HT1080 (cell line): Measurements from ENCODE around the gene MRPL50. TPM values are rescaled to one million over a fixed set of nuclear protein-coding genes. Genes with fewer than 3 reads are reported as not detected.

Source experiments
- DNase-seq: peaks from one replicate; pipeline ENCODE4 v3.0.0-alpha.2; 2015; ENCODE audit warnings: low read depth
- polyA plus RNA-seq, 2 experiments: library from polyadenylated mRNA; depleted of rRNA; stranded (reverse); fragments of >200 nt; gene quantifications; 2 replicates each; pipeline ENCODE4 v1.2.3, GENCODE V29; 2015
- total RNA-seq: library from RNA; depleted of rRNA; stranded (reverse); fragments of >200 nt; shearing (Covaris generic); gene quantifications from 2 replicates; pipeline ENCODE4 v1.2.3, GENCODE V29; 2014; rRNA removed

Gene MRPL50
- total RNA-seq, result 23.0 and 25.2 TPM in 2 replicates
- polyA plus RNA-seq (2015; cell fraction: cytosol; rRNA removed), result 15.7 and 16.1 TPM in 2 replicates
- polyA plus RNA-seq (2015; cell fraction: nucleus; rRNA removed), result 14.8 and 15.3 TPM in 2 replicates

- peak; percentile 99 for DNase-seq
These were observed at the start of gene MRPL50, which contains the start of gene ZNF189 for GRCh38 chr9:101398068-101398929. Gene MRPL50 (minus strand): TSS chr9:101398618. CDS start chr9:101398592, 26 bp downstream. Gene ZNF189 (plus strand): TSS chr9:101398851. CDS start chr9:101399157, 306 bp downstream.

GRCh38 chr9:101446732-101447131, 48.3 kb upstream of the MRPL50 start:
- no peak for DNase-seq

- no peak for DNase-seq
These were observed 47.1 kb upstream of the MRPL50 start for GRCh38 chr9:101445353-101446029.

DNA sequence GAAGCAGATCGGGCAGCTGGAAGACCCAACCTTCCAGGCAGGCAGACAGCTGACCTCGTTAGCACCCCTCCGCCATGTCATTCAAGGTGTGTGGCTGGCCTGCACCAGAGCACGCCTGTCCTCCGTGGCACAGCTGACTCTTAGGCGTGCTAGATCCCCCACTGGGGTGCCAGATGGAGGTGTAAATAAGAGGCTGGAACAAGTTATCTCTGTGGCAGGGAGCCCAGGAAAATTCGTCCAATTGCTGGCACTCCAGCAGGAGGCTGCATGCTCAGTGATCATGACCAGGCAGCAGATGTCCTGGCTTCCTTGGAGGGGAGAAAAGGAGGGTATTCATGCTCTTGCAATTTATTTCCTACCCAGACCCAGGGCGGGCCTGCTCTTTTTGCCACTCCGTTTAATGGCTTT, 45.0 kb upstream of the MRPL50 start:
- DNase-seq, result no peak

- DNase-seq, result no peak
These were observed 44.3 kb upstream of the MRPL50 start for GRCh38 chr9:101442736-101443135.

- no peak for DNase-seq
These were observed 43.9 kb upstream of the MRPL50 start for GRCh38 chr9:101442318-101442717.

GRCh38 chr9:101440714-101441230, 42.4 kb upstream of the MRPL50 start:
- DNase-seq, result no peak

GRCh38 chr9:101438523-101438922, 40.1 kb upstream of the MRPL50 start:
- no peak for DNase-seq

- no peak for DNase-seq
These were observed 39.4 kb upstream of the MRPL50 start for GRCh38 chr9:101437806-101438232.

DNA sequence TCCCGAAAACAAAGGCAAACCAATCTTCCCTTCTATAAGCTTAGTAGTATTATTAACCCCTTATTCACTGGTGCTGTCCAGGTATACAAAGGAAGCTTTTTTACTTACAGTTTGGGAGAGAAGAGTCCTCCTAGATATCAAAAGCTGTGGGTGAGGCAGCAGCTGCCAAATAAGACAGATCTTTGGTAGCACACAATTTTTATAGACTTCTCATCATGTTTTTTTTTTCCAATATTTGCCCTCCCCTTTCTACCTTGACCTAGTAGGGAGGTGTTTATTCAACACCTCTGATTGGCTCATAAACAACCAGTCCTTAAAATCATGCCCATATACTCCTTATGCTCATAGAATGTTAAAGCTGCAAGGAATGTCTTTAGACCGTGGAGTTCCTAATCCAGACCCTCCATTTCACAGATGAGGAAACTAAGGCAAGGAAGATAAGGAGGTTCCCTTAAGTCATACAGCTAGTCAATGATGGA, 37.2 kb upstream of the MRPL50 start, which contains the start of gene ALDOB:
ALDOB (minus strand) TSS at position 174 of the 479 bp plus-strand sequence. CDS start 4,887 bp downstream, outside the sequence.
- no peak for DNase-seq

DNA sequence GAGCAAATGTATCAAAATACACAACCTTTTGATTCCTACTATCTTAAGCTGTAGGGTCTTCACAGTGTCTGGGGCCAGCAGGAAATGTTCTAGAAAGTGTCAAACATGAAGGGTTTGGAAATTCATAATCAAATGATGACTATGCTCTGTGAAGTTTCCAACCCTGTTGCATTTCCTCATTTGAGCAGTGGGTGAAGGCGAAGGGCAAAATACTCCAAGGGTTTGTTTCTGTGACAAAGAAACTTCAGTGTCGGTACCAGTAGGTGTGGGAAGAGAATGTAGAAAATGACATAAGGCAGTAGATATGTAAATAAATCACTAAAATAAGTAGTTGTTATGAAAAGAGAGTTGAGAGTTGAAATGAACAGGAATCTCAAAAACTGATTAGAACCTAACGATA, 36.6 kb upstream of the MRPL50 start:
- DNase-seq, result no peak

- no peak for DNase-seq
These were observed 34.8 kb upstream of the MRPL50 start for GRCh38 chr9:101433229-101433628.

- no peak for DNase-seq
These were observed 34.3 kb upstream of the MRPL50 start for GRCh38 chr9:101432740-101433139.

DNA sequence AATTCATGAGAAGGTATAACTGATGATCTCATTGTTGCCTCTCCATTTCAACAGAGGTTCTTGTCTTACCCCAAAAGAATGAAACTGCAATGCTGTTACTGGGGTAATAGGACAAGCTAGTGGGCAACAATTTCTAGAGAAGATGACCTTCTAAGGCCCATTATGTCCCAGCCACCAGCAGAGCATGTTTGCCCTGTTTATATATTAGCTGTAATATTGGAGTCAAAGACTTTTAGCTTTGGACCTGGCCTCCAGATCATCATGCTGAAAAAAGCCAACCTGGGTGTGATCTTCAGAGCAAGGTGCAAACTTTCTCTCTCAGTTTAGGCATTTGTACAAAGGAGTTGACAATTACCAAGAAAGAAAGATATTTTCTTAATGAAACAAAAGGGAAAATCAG, 33.8 kb upstream of the MRPL50 start:
- DNase-seq, result no peak

GRCh38 chr9:101429736-101430135, 31.3 kb upstream of the MRPL50 start:
- DNase-seq, result no peak

DNA sequence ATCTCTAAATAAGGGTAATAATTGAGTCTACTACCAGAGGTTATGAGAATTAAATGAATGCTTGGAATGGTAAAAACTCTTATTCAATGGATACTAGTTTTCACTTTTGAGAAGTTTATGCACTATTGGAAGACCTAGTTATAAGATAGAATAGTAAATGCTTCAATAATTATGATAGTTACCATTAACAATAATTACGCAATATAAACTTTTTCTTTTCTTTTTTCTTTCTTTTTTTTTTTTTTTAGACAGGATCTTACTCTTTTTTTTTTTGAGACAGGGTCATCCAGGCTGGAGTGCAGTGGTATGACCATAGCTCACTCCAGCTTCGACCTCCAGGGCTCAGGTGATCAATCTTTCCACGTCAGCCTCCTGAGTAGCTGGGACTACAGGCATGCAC, 30.5 kb upstream of the MRPL50 start:
- no peak for DNase-seq

DNA sequence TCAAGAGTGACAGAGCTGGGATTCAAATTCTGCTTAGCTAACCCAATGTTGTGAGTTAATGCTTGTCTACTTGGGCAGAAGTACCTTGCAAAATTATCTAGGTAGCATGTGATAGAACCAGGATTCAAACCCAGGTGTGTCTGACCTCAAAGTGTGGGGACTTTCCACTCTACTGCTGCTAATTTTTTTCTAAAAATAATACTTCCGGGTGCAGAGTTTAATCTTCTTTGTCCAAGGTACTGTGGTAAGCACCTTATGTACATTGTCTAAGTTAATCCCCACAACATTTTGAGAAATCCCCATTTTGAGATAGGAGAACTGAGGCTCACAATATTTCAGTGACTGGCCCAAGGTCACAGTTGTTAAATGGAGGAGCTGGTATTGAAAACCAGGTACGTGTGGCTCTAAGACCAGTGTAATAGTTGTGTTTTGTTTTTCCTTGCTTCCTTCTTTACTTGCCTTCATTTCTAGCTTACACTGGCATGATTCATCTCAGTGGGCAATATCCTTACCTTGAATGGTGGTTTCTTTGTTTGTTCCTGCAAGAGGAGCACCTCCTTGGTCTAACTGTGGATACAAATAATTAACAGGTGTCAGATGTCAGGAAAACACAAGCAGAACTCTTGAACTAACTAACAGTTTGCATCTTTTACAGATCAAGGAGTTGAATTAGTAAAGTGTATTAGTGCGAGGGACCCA, 29.7 kb upstream of the MRPL50 start:
- DNase-seq, result no peak

GRCh38 chr9:101427358-101427757, 28.9 kb upstream of the MRPL50 start:
- DNase-seq, result no peak

DNA sequence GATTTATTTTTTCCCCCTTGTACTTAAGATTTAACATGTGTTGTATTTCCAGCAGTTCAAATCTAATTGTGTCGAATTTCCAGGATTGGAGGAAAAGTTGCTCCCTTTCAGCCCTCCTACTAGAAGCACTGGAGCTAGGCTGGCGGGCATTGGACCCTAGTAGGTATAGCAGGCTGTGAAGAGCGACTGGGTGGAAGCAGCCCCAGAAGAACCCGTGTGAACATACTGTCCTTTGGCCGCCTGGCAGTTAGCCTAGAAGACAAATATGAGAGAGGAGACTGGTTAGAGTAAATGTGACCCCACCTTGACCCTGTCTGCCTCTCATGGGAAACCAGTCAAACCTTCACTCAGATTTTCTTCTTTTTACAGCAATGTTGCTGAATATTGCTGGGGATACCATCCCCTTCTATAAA, 23.2 kb upstream of the MRPL50 start:
- DNase-seq, result no peak

DNA sequence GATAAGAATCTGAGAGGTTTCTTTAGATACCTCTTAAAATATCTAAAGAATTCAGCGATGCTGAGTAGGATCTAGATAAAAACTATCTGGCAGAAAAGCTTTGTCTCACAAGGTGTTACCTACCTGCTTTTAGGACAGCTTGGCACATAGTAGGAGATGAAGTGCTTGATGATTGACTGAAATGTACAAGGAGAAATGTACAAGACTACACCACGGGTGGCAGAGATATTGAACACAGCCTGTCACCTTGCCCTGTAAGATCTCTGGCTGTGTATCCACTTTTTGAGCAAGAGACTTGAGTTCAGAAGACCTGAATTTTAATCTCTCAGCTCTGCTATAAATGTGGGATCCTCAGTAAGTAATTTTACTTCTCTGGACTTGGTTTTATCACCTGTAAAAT, 21.4 kb upstream of the MRPL50 start:
- no peak for DNase-seq
